Activated T-helper 1 cell treated with anti-CD3 and anti-CD28 coated beads, Interleukin-2, amount 50 U/mL, for 16 hours (primary cell): ENCODE results near the gene NPC1.
"Not testable (repeated sequence)": the region's sequence is repeated elsewhere in the genome, so short reads cannot be mapped to it uniquely, and the experiment has no call there.

ENCODE experiments used
- DNase-seq, 2 donors: peaks; one replicate each; pipeline ENCODE4 v3.0.0-alpha.2; 2020; ENCODE audit warnings: low read depth in 1 of 2, low spot score in 1 of 2

NPC1 gene

DNA sequence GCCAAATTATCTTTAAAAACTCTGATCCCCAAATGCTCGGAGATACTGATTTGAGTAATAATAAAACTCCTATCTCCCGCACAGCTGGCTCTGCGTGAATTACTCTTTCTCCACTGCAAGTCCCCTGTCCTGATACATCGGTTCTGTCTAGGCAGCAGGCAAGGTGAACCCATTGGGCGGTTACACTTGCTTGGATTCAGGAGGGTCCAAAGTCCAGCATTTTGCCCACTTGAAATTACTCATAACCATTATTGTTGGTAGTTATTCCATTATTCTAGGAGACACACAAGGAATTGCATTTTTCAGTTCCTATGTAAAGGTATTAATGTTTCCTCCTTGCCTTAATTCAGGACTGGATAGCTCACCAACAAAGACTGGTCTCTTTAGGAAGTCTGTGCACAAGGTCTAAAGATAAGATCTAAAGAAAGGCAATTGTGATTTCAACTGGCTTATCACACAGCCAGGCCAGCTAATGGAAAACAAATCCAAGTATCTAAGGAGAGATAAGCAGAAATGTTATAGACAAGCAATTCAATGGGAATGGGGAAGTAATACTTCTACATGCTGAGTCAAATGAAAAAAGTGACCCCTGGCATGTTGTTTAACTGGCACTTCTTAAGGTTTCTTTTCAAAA is 23.2 kb upstream of the NPC1 start:
- DNase-seq, result no peak

DNA sequence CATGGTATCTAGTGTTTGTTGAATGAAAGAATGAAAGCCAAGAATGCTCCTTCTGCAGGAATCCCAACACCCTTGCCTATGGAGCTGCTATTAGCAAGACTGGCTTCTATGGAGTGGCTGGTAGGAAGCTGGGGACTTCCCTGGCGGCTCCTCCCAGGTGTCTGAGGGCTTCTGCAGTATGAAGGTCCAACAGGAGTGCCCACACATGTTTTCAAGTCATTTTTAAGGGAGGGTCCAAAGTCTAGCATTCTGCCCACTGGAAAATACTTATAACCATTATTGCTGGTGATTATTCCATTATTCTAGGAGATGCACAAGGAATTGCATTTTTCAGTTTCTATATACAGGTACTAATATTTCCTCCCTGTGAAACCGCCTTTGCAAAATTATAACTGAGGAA is 21.9 kb upstream of the NPC1 start:
- DNase-seq, result no peak

DNA sequence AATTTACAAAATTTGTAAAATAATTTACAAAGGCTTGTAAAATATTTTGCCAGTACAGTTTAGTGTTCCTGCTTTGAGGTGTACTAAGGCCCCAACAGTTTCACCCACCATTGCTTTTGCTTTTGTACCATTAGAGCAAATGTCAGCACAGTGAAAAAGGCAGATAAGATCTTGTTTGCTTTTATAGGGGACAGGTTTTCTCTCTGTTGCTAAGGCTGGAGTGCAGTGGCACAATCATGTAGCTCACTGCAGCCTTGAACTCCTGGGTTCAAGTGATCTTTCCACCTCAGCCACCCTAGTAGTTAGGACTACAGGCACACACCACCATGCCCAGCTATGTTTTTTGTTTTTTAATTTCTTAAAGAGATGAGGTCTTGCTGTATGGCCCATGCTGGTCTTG is 19.6 kb upstream of the NPC1 start:
- DNase-seq, result no peak

DNA sequence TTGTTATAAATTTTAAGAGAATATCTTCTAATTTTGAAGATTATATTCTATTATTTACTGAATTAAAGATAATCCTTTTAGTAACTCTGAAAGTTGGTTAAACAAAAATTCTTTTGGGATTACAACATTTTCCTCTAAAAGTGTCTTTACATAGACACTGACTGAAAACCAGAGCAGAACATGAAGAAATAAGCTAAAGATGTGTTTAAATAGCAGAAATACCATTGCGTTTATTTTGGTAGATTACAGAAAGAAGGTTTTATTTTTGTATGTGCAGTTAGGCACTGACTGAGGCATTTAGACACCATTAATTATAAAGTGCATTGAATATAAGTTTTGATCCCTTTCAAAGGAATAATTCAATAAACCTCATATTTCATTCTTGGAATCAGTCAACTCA is 13.5 kb upstream of the NPC1 start:
- DNase-seq, result no peak

DNA sequence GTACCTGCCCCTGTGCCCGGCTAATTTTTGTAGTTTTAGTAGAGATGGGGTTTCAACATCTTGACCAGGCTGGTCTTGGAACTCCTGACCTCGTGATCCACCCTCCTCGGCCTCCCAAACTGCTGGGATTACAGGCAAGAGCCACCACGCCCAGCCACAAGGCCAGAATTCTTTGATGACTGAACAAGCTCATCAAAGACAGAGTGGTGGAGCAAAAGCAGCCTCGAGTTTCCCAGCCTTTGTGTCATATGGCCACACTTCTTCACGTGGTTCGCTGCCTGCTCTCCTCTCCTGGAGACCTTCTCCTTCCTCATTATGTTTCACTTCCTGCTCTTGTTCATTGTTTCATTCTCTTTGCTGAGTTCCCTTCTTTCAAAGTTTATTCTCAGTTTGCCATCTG is 9.9 kb upstream of the NPC1 start:
- no peak for DNase-seq

DNA sequence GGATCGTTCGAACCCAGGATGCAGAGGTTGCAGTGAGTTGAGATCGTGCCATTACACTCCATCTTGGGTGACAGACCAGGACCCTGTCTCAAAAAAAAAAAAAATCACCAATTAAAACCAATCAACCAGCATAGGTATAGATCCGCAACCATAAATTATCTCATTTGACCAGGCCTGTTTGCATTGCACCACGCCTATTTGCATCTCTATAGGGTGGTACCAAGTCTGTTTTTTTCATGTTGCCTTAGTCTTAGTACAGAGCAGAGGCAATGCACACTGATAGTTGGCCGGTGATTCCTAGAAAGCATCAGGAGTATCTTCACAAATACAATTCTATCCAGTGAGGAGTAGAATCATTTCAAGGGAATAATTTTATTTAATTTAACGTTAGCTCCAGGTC is 9.3 kb upstream of the NPC1 start:
- no peak for DNase-seq

DNA sequence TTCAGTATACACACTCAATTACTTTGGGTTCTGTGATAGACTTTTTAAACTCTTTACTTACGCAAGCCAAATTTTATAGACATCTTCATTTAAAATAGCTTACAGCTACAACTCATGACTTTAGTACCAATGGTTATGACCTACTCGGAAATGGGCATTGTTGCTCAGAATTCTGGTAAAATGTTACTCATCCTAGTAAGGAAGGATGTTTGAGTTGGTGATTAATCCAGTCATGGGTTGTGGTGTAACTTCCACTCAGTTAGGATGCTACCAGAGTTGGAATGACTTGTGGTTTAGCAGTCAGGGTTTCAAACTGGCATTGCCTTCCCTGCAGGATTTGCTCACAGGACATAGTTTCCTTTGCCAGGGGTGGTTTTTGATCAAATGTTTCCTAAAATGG is 7.4 kb upstream of the NPC1 start:
- DNase-seq, result no peak

DNA sequence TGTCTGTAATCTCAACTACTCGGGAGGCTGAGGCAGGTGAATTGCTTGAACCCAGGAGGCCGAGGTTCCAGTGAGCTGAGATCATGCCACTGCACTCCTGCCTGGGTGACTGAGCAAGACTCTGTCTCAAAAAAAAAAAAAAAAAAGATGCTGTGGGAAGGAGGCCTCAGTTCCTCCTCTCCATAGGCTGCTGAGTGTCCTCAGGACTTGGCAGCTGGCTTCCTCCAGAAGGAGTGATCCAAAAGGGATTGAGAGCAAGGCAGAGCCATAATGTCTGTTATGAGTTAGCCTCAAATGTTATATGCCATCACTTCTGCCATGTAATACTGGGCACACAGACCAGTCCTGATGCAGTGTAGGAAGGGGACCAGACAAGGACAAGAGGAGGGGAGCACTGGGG is 6.6 kb upstream of the NPC1 start:
- DNase-seq, result no peak

DNA sequence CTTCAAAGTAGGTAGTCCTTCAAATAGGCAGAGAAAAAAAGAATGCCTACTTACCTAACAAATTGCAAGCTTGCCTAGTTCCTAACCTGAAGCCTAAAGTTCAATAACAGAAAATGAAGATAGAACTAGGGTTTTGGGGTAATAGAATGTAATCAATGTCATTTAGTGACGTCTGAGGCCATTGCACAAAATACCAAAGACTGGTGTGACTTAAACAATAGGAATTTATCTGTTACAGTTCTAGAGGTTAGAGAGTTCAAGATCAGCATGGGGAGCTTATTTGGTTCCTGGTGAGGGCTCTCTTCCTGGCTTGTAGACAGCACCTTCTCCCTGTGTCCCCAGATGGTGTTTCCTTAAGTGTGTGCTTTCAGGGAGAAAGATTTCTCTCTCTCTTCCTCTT is 4.7 kb upstream of the NPC1 start:
- no peak for DNase-seq

DNA sequence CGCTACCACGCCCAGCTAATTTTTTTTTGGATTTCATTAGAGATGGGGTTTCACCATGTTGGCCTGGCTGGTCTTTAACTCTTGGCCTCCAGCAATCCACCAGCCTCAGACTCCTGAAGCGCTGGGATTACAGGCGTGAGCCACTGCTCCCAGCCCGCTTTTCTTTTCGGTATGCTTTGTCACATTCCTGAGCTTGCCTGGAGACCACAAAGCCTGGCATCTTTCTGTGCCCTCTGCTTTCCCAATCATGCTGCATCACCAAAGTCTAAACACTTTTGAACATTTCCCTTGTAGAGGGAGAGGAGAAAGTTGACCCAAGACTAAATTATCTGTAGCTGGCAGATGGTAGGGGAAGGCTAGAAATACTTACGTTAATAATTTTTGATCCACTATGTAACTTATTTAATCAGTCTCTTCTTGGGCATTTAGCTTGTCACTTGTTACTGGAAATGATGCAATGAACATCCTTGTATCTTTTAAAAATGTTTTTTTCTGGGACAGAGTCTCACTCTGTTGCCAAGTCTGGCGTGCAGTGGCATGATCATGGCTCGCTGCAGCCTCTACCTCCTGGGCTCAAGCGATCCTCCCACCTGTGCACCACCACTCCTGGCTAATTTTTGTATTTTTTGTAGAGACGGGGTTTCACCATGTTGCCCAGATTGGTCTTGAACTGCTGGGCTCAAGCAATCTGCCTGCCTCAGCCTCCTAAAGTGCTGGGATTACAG is 2.7 kb upstream of the NPC1 start:
- no peak for DNase-seq

DNA sequence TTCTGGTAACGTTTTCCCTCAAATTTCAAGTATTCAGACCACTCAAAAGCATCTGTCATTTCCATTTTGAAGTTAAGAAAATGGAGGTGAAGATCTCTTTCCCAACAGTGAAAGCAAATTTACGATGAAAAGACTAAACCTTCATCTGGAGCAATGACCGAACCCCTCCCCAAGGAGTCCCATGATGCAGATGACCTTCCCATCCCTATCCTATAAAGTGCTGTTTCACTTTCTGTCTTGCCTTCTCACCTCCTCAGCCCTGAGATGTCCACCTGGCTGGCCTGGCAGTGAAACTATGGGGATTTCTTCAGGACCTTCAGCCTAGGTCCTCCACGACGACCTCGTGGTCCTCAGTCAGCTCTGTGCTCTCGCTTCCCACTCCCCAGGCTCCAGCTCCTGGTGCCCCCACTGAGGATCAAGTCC is 925 bp upstream of the NPC1 start:
- DNase-seq, result no peak

DNA sequence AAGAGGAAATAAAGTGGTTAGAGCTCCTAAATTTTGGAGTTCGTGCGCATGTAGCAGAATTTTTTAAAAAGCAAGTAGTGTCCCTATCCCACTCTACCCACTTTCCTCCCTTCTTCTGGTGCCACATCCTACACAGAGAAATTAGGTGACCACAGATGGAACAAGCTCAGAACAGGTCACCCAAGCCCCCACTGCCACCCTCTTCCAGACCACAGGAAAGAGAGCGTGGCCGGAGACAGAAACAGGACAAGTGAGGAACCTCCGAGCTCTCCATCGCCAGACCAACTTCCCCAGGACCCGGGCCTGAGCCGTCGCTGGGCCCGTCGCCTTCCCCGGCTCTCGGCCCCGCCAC is 433 bp downstream of the NPC1 start:
- no peak for DNase-seq

DNA sequence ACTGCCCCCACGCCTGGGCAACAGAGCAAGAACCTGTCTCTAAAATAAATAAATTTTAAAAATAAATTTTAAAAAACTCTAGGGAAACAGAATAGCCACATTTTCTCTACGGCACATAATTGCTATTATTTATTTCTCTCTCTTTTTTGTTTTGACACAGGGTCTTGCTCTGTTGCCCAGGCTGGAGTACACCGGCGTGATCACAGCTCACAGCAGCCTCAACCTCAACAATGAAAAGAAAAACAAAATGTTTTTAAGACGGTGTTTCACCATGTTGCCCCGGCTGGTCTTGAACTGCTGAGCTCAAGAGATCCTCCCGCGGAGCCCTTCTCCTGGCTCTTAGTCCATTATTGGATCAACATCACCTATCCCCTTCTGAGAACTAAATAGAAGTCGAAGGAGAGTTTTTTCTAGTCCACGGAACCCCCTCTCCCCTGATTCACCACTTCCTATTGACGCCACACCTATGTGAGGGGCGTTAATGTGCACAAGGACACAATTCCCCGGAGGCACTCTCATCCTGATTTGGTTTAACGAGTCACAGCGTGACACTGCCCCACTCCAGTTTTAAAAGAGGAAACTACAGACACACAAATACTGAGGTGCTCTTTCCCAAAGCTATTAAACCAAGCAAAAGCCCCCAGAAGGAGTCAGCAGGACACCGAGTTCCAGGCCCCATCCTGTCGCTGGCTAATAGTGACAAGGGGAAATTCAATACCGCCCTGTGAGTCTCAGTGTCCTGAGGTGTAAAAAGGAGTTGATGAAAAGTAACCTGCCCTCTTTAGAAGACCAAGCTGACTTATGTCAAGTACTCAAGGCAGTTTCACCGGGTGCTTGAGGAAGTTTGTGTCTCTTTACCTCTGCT is 1.1 kb downstream of the NPC1 start:
- no peak for DNase-seq

DNA sequence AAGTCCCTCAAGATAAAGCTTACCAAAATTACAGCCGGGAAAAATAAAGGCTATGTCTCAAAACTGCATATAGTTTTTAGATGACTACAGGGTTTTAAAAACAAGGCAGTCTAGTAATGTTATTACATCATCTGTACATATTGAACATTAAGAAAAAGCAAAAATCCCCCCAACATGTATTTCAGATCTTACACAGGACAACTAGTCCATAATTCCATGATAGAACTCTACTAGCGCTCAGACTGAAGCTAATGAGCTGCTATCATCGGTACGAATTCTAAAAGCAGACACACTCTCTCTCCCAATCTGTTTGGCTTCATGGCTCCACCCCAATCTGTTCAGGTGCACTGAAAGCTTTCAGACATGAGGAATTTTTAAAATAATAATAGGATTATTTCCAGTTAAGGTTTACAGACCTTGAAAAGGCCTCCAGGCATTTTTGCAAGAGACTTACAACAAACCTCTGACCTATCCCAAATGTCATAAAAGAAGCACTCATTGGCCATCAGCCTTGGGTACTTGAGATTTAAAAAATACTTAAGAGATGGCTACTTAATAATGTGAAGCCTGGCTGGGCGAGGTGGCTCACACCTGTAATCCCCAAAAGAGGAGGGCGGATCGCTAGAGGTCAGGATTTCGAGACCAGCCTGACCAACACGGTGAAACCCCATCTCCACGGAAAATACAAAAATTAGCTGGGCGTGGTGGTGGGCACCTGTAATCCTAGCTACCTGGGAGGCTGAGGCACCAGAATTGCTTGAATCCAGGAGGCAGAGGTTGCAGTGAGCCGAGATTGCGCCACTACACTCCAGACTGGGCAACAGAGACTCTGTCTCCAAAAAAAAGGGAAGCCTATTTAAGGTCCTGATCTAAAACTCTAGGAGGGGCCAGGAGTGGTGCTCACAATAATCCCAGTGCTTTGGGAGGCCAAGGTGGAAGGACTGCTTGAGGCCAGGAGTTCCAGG is 2.0 kb downstream of the NPC1 start:
- no peak for DNase-seq

DNA sequence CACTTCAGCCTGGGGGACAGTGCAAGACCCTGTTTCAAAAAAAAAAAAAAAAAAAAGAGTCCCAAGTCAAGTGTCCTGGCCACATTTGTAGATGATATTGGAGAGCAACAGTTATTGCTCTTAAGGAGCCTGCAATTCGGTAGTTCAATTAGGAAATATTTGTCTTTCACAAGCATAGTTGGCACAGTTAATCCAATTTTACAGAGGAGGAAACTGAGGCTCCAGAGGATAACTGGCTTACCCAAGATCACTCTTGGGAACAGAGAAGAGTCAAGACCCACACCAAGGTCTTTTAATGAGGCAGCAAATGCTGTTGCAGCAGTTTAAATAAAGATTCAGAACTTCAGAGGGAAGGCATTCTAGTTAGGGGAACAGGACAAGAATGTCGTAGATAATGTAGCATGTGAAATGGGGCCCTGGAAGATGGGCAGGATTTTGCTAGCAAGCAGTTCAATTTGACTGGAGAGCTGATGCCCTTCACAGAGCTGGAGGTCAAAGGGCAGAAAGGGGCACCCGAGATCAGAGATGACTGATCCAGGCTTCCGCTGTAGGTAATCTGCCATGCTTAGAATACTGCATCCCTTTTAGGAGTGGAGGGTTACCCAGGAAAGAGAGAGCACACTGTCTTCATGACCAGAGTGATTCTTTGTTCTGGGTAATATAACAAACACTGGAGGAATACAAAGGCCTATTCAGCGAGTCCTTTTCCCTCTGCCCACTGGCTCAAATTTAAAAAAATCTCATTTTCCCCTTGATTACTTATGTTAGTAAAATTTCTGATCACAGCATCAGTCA is 3.0 kb downstream of the NPC1 start:
- no peak for DNase-seq

DNA sequence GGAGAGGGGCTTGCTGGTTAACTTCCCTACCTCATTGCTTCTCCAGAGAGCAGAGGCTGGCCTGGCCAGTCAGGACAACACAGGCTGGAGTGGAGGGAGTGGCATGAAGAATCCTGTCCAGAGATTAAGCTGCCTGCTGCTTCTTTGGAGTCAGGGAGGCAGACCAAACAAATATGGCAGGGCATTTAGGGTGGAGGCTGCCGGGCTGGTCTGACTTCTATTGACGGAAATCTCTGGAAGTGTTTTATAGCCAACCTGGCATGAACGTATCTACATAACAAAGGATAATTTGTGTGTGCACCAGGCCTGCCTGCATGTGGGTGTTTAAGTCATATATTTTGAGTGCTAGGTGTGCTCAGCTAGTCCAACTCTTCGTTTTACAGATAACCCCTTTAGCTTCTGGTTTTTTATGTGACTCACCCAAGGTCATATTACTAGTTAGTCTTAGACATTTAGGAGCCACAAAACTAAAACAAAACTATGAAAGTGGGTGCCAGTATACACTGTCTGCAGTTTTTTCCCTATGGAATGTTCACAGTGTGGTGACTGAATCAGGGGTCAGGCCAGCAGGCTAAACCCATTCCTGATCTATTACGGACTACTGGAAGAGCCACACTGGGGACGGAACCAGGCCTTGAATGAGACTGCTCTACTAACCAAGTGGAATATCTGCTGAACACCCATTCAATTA is 5.5 kb downstream of the NPC1 start:
- DNase-seq, result no peak

DNA sequence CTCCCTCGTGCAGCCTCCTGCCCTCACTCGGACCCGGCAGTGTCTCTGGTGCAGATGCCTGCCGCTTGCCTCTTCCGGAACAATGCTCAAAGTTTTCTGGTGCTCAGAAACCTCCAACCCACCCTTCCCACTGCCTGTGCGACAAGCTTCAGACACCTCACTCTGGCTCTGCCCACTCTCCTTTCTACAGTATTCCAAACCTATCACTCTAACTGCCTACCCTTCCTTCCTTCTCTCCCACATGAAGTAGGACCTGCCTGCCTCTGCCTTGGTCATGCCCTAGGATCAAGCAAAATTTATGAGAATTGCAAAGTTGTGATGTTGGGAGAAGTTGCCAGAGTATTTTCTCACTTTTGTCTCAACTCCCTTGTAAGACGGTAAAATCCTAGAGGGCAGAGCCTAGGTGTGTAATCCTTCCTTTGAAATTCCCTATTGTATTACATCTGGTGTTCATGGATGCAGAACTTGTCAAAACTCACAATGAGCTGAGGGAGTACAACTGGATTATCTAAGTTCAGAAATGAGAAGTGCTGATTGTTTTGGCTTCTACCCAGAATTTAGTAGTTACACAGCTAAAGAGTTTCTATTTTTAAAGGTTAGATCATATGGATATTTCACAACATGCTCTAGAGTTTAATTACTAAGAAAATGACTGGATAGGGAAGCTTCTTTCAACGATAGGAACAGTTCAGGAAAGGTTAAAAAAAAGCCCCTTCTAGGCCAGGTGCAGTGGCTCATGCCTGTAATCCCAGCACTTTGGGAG is 7.2 kb downstream of the NPC1 start:
- no peak for DNase-seq

DNA sequence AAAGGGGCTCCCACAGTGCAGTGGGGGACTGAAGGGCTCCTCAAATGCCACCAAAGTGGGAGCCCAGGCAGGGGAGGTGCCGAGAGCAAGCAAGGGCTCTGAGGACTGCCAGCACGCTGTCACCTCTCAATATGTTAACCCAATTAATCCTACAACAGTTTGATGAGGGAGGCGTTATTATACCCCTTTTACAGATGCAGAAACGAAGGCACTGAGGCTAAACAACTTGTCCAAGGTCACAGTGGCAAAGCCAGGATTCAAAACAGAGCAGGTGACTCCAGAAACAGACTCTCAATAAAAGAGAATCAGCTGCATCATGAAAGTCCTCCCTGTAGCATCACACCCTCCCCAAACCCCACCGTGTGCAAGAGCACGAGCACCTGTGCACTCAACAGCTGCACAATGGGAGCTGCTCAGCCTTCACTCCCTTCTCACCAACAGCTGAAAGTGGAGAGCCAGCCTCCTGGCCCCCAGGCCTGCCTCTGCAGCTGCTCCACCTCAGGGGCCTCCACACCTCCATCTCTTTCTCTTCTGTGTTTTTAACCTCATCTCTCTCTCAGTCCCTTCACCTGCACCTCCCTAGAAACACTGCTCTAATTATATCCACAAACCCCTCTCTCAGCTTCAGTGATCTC is 8.1 kb downstream of the NPC1 start:
- no peak for DNase-seq

DNA sequence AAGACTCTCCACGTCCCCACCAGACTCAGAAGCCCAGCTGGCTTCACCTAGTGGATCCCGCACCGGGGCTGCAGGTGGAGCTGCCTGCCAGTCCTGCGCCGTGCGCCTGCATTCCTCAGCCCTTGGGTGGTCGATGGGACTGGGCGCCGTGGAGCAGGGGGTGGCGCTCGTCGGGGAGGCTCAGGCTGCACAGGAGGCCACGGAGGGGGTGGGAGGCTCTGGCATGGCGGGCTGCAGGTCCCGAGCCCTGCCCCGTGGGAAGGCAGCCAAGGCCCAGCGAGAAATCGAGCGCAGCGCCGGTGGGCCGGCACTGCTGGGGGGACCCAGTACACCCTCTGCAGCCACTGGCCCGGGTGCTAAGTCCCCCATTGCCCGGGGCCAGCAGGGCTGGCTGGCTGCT is 8.8 kb downstream of the NPC1 start:
- DNase-seq, result not testable (repeated sequence)
